Testis (tissue), 2 donors: ENCODE measurements around the gene GGACT.

Experiments used
- POLR2A ChIP-seq: fragments of 450-650 bp; IDR thresholded peaks from one replicate; pipeline ENCODE4 v1.6.1; 2017; ENCODE audit warnings: antibody characterized with exemption, mild to moderate bottlenecking, moderate library complexity
- TF ChIP-seq, protein P1 (sequence below), 3 experiments: fragments of 450-650 bp in 2 of 3; fragments of 200-600 bp in 1 of 3; sonication (generic) in 1 of 3; IDR thresholded peaks; one replicate each; pipeline ENCODE4 v1.5.1; 2016 to 2019; ENCODE audit warnings: antibody characterized with exemption in 3 of 3, mild to moderate bottlenecking in 2 of 3, moderate library complexity in 1 of 3

GRCh38 chr13:100485265-100485664 lies 103.3 kb downstream of the GGACT start:
- no peak for TF ChIP-seq POLR2A
- TF ChIP-seq, protein P1, sequence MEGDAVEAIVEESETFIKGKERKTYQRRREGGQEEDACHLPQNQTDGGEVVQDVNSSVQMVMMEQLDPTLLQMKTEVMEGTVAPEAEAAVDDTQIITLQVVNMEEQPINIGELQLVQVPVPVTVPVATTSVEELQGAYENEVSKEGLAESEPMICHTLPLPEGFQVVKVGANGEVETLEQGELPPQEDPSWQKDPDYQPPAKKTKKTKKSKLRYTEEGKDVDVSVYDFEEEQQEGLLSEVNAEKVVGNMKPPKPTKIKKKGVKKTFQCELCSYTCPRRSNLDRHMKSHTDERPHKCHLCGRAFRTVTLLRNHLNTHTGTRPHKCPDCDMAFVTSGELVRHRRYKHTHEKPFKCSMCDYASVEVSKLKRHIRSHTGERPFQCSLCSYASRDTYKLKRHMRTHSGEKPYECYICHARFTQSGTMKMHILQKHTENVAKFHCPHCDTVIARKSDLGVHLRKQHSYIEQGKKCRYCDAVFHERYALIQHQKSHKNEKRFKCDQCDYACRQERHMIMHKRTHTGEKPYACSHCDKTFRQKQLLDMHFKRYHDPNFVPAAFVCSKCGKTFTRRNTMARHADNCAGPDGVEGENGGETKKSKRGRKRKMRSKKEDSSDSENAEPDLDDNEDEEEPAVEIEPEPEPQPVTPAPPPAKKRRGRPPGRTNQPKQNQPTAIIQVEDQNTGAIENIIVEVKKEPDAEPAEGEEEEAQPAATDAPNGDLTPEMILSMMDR (IDR thresholded peaks at IDR 0.05), result no peak
